Transverse colon (tissue), 4 donors: ENCODE results near the gene CHRDL1.

Experiments
- CTCF ChIP-seq, 5 experiments: fragments of 200-600 bp in 3 of 5; fragments of 450-650 bp in 2 of 5; sonication (generic) in 3 of 5; IDR thresholded peaks; 1 replicate in 2 of 5; 2 replicates in 3 of 5; pipeline ENCODE4 v1.5.1; 2016 to 2017; ENCODE audit warnings: antibody characterized with exemption in 5 of 5, inconsistent platforms in 3 of 5, mild to moderate bottlenecking in 2 of 5, moderate library complexity in 1 of 5
- POLR2A ChIP-seq: fragments of 450-650 bp; IDR thresholded peaks from one replicate; pipeline ENCODE4 v1.6.1; 2016; ENCODE audit warnings: antibody characterized with exemption, mild to moderate bottlenecking, moderate library complexity
- POLR2AphosphoS5 ChIP-seq, 3 donors: sonication (generic); formaldehyde crosslinking; IDR thresholded peaks; one replicate each; pipeline ENCODE4 v1.6.1; 2016; ENCODE audit warnings: antibody characterized with exemption in 3 of 3

- no peak for TF ChIP-seq CTCF (IDR thresholded peaks at IDR 0.05)
- TF ChIP-seq POLR2A, result no peak
- TF ChIP-seq POLR2AphosphoS5 (IDR thresholded peaks at IDR 0.05), result no peak
Observed at GRCh38 chrX:110791071-110791470, 4.5 kb downstream of the CHRDL1 start.
